Activated naive CD4-positive, alpha-beta T cell treated with anti-CD3 and anti-CD28 coated beads, Interleukin-2, amount 50 U/mL, for 72 hours (primary cell): ENCODE data around the gene KCNJ16. TPM values are rescaled to one million over a fixed set of nuclear protein-coding genes. Genes with fewer than 3 reads are reported as not detected.

ENCODE experiments used
- ATAC-seq, 2 donors: fragments of 150-1000 bp; cut with Tn5 transposase; 2 replicates each; pipeline ENCODE4 v1.10.0; 2021; ENCODE audit warnings: mild to moderate bottlenecking in 2 of 2, moderate library complexity in 2 of 2
- DNase-seq, 2 donors: peaks; one replicate each; pipeline ENCODE4 v3.0.0; 2021 to 2022; ENCODE audit warnings: low spot score in 2 of 2
- H3K27ac Mint-ChIP-seq, 2 donors: one replicate each; pipeline ENCODE4 v1.8.0; 2022; ENCODE audit warnings: mild to moderate bottlenecking in 2 of 2, mixed read lengths in 2 of 2
- H3K36me3 Mint-ChIP-seq, 2 donors: one replicate each; pipeline ENCODE4 v1.8.0; 2022; ENCODE audit warnings: mixed read lengths in 2 of 2
- H3K9me3 Mint-ChIP-seq, 2 donors: one replicate each; pipeline ENCODE4 v1.8.0; 2022; ENCODE audit warnings: mixed read lengths in 2 of 2
- total RNA-seq, 2 donors: library from RNA; stranded (reverse); gene quantifications; one replicate each; pipeline ENCODE4 v1.2.3, GENCODE V29; 2022

The KCNJ16 gene
- total RNA-seq, 2 donors from 2014 or later = not detected

DNA sequence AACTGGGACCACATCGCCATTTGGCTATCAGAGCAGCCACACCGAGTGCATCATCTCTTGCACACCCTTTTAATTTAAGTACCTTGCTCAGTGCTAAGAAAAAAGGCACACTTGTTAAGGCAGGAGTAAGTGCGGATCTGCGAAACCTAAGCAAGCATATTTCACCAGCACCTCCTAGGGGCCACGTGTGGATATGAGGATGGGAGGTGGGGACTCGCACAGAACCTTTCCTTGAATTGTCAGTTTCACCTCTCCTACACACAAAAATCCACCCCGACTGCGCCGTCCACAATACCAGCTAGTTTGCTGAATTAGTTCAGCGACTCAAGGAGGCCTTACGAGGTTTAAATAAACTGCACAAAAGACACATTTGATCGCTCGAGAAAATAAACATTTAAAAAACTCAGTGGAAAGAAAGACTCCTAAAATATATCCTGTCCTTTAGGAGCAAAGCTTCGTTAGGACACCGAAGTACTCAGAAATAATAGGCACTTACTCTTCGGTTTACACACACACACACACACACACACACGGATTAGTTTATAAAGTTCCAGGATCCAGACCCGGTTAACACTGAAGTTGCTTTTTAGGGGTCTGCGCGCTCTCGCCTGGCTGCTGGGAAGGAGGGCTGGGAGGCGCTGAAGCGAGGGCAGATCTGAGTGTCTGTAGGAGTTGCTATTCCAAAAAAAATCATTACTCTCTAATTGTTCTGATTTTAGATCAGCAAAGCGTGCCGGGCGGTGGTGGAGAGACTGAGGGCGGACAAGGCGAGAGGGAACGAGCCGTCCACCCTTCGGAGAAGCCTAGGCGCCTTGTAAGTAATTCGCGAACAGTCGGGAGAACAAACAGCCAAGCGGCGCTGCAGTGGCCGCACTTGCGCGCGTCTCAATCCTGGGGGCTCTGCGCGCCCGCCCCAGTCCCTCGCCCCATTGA, 93.3 kb downstream of the KCNJ16 start:
- peaks cover 5 to 17% of the 10 kb centered on the region in 2 donors for H3K36me3 Mint-ChIP-seq
- H3K27ac Mint-ChIP-seq = no peak overlapping the region
- ATAC-seq (peak in 1 of 2 donors; percentile 33), DNase-seq (peak; percentile 7 to 55)
- H3K9me3 Mint-ChIP-seq = no peaks in the 10 kb centered on the region

DNA sequence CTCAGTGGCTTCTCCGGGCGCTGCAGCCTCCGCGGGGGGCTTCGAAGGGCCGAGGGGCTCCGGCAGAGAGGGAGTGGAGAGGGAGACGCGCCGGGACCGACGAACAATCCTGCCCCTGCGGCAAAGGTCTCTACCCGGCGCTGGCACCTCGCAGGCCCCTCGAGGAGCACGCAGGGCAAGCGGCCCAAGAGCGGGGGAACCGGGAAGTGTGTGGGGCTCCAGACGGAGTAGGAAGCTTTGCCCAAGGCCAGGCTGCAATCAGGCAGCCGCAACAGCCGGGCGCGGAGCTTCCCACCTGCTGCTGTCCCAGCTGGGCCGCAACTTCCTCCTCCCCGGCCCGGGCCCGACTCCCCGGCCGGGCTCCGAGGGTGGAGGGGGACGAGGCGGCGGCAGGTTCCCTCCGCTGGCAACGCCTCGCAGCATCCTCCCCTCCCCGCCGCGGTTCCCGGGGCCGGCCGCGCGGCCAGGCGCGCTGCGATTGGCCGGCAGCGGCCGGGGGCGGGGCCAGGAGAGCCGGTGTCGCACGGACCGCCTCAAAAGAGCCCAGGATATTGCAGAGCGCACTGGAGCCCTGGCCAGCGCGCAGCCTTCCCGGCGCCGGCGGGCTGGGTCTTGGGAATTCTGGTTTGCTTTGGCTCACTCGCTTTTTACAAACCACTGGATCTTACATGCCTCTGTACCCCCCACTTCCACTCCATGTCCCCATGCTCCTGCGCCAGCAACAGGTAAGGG, 94.1 kb downstream of the KCNJ16 start, which contains the start of gene KCNJ2:
KCNJ2 (plus strand) TSS at position 556 of the 732 bp plus-strand sequence. CDS start 5,508 bp downstream, outside the sequence.
- peak; percentile 92 to 96 for ATAC-seq
- Mint-ChIP-seq H3K36me3 (peaks cover 5 to 17% of the 10 kb centered on the region in 2 donors), H3K27ac (no peak within 1 kb of the TSS), H3K9me3 (no peaks in the 10 kb centered on the region)
- DNase-seq = peak; percentile 59 to 69

DNA sequence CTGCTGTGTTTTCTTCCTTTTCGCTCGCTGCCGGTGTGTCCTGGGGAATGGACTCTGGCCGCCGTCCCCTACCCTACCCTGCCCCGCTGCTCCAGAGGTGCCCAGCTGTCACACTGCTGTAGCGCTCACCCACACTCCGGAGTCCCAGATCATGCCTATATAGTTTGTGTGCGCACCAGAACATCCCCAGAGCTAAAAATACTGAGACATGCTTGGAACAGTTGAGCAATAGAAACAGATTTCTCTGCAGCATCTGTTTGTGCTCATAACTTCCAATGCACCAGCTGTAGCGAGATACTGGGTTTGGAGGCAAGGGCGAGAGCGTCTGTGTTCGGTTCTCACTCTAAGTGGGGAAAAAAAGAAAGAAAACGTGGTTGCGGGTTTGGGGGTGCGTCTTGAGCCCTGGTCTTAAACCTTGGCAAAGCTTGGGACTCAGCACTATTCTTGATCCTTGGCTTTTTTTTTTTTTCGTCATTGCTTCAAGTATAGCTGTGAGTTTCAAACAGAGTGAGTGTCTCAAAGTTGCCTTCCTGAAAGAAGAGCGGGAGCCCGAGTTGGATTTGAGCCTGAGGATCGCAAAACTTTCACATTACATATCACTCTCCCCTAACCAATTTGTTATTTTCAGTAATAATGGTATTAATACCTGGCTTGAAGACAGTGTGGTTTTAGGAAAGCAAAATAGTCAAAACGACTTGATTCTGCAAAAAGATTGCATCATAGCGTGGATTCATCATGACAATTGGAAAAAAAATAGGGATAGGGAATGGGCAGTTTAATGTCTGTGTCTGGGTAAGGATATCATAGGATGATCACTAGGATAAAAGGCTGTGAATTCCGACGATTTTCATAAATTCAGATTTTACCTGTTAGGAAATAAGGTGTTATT, 94.9 kb downstream of the KCNJ16 start:
- H3K27ac Mint-ChIP-seq = no peak overlapping the region

DNA sequence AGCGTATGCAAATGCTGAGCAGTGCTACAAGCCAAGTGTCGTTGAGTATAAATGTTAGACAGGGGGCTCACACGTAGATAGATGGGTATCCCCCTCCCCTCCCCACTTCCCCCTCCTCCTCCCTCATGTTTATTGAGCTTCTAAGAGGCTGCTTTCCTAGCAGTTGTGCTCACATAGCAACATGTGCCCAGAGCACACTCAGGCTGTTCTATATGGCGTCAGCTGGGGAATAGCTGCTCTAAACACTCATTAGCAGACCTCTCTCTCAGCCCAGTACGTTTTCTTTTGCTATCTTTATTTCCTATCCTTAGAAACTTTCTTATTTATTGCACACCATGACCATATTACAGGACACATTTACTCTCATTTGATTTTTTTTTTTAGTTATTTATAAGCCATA, 96.1 kb downstream of the KCNJ16 start:
- ATAC-seq = no peak

More for the DNA sequence above, 94.9 kb downstream of the KCNJ16 start:
- DNase-seq (no peak), ATAC-seq (peak in 1 of 2 donors; percentile 30)
- no peaks in the 10 kb centered on the region for H3K9me3 Mint-ChIP-seq
- H3K36me3 Mint-ChIP-seq = peaks cover 5 to 17% of the 10 kb centered on the region in 2 donors

DNA sequence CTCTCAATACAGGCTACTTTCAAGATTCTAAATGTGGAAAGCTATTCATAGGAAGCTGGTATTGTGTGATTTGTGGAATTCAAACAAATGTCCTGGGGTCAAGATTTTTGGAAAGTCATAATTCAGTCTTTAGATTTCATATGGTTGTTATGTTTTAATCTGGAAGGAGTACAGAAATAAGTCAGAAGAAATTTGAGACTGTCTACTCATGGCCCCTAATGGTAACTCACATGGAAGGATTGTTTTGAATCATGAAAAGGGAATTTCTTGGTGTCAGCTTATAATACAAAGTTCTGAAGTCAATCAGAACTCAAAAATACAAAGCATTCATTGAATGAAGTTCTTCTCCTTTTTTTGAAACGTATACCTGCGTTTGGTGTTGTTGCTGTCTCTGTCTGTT, 97.4 kb downstream of the KCNJ16 start:
- Mint-ChIP-seq H3K27ac (no peak overlapping the region), H3K9me3 (peaks cover 0 to 6% of the 10 kb centered on the region in 2 donors), H3K36me3 (peaks cover 5 to 25% of the 10 kb centered on the region in 2 donors)
- no peak for DNase-seq
- no peak for ATAC-seq

More for the DNA sequence above, 96.1 kb downstream of the KCNJ16 start:
- Mint-ChIP-seq H3K27ac (no peak overlapping the region), H3K36me3 (peaks cover 5 to 25% of the 10 kb centered on the region in 2 donors), H3K9me3 (peaks cover 0 to 6% of the 10 kb centered on the region in 2 donors)
- DNase-seq = no peak

DNA sequence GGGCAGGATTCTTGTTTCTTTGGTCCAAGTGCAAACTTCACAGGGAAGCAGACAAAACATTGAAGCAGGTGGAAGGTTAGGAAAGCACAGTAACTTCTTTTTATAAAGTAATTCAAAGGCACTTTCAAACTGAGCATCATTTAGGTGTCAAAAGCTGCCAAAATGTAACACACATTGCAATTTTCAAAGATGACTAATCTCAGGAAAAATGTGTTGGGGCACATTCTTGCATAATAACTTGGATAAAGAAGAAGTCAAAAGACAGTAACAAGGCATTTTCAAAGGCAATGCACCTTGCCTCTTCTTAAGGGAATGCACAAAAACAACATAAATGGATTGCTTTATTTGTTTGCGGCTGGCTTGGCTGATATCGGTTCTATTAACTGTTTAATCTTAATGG, 97.9 kb downstream of the KCNJ16 start:
- peaks cover 5 to 23% of the 10 kb centered on the region in 2 donors for H3K36me3 Mint-ChIP-seq
- no peak overlapping the region for H3K27ac Mint-ChIP-seq
- H3K9me3 Mint-ChIP-seq = peaks cover 0 to 6% of the 10 kb centered on the region in 2 donors
- DNase-seq (no peak), ATAC-seq (no peak)

DNA sequence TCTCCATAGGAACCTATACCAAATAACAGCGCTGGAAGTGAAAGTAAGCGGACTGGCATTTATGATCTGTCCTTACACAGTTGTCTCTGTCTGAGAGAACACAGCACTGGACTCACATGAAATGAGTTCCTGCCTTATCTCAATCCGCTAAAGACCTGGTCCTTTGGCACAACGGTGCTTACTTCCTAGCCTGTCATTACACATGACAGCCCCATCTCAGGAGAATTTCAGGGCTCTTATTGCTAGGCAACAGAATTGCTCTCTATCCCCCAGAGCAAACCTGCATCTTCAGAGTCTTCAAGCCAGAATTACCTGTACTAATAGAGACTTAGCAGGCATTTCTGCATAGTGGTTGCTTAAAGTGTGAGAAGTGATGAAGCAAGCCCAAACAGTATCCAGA, 98.7 kb downstream of the KCNJ16 start:
- ATAC-seq = no peak
- Mint-ChIP-seq H3K27ac (no peak overlapping the region), H3K36me3 (peaks cover 5 to 16% of the 10 kb centered on the region in 2 donors), H3K9me3 (peaks cover 0 to 6% of the 10 kb centered on the region in 2 donors)
- DNase-seq = no peak

DNA sequence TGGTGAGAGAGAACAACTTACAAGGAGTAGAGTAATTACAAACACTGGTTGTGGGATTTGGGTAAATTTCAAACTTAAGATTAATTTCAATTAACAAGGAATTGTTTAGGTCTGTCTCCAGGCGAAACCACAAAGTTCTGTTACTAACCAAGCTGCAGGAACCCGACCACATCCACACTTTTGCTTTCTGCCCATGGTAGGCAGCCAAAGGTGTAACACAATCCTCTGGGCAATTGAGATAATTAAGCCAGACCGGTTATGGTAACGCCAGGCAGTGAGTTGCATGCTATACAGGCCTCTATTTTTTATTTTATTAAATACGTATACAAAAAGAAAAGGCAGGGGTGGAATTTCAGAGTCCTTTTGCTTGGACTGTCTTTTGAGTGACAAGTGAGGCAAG, 106.4 kb downstream of the KCNJ16 start:
- H3K9me3 Mint-ChIP-seq = no peaks in the 10 kb centered on the region
- no peak overlapping the region for H3K27ac Mint-ChIP-seq
- no peak for DNase-seq

DNA sequence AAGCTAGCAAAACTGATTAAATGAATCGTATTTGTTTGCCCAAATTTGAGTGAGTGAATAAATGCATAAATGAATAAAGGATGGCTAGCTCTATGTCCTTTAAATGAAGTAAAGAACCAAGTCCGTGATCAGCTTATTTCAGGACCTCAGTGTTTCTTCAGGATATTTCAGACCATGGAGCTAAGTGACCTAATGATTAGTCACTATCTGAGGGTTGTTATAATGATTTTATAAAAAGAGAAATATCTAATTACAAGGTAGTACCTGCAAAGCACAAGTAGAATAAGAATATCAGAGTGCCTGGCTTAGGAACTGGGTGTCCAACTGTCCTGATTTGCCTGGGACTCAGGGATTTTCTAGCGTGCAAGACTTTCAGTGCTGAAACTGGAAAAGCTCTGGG, 106.8 kb downstream of the KCNJ16 start:
- H3K27ac Mint-ChIP-seq = no peak overlapping the region
- H3K36me3 Mint-ChIP-seq = no peaks in the 10 kb centered on the region
- DNase-seq (no peak), ATAC-seq (no peak)
- no peaks in the 10 kb centered on the region for H3K9me3 Mint-ChIP-seq

More for the DNA sequence above, 106.4 kb downstream of the KCNJ16 start:
- H3K36me3 Mint-ChIP-seq = no peaks in the 10 kb centered on the region
- ATAC-seq = no peak

DNA sequence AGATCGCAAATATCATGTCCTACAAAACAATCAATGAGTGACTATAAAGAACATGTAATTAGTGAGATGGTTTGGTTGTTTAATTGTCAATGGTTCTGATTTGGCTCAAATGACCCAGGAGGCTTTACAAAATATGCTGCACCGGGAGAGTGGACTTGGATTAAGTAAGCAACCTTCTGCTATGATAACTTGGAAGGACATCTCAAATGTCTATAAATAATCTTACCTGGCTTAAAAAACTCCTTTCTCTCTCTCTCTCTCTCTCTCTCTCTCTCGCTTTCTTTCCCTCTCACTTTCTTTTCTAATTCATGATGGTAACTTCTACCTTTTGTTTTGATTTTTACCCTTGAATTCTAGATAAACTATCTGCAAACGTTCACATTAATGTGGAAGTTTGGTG, 108.5 kb downstream of the KCNJ16 start:
- no peak for ATAC-seq

DNA sequence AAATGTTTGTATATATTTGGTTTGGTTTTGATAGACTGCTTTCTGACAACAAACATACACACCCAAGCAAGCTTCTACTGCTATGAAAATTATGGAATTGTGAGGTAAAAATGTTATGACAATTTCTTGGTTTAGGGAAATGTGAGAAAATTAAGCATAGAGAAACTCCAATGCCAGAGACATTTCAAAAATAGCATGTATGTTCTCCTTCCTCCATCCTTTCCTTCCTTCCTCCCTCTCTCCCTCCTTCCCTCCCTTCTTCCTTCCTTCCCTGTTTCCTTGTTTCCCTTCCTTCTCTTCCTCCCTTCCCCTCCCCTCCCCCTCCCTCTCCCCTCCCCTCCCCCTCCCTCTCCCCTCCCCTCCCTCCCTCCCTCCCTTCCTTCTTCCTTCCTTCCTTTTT, 109.2 kb downstream of the KCNJ16 start:
- ATAC-seq (no peak), DNase-seq (no peak)
- Mint-ChIP-seq H3K36me3 (no peaks in the 10 kb centered on the region), H3K27ac (no peak overlapping the region), H3K9me3 (no peaks in the 10 kb centered on the region)

More for the DNA sequence above, 108.5 kb downstream of the KCNJ16 start:
- no peaks in the 10 kb centered on the region for H3K9me3 Mint-ChIP-seq
- H3K36me3 Mint-ChIP-seq = no peaks in the 10 kb centered on the region
- DNase-seq = no peak
- no peak overlapping the region for H3K27ac Mint-ChIP-seq

DNA sequence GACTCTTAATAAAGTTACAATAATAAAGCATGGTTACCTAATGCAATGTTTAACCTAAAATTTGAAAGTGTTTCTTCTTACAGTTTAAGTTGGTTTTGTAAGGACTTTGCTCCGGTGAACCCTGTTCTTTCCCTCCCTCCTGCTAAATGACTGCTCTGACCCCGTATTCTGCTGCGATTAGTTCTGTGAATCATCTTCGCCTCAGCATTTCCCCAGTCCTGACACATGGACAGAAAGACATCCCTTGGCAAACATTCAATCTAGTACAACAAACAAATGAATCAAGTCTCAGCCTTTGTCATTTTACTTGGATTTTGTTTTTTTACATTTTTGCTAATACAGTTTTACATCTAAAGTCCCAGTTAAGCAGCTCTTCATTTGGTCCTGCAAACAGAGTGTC, 109.7 kb downstream of the KCNJ16 start:
- Mint-ChIP-seq H3K36me3 (no peaks in the 10 kb centered on the region), H3K27ac (no peak overlapping the region), H3K9me3 (no peaks in the 10 kb centered on the region)
- DNase-seq (no peak), ATAC-seq (no peak)

Other genes starting within 250 kb of the KCNJ16 start
- under 1 TPM in 1 of 2 donors, not detected in 1; 0.05 TPM for gene KCNJ2, start 94.3 kb downstream of the KCNJ16 start, total RNA-seq